ENCODE results near the gene TXK.
A peak's percentile ranks its signal among the peaks of the same experiment; 100 is the strongest.

TXK gene

GRCh38 chr4:48046059-48046458 is 88.0 kb downstream of the TXK start:
- peak; percentile 13 for DNase-seq

GRCh38 chr4:48044298-48044697 is 89.8 kb downstream of the TXK start:
- peak; percentile 61 for DNase-seq

GRCh38 chr4:48043504-48043903 is 90.5 kb downstream of the TXK start:
- DNase-seq = no peak

GRCh38 chr4:48042979-48043461 is 91.0 kb downstream of the TXK start:
- DNase-seq = no peak

- DNase-seq = no peak
Observed at GRCh38 chr4:48041535-48042137, 92.4 kb downstream of the TXK start.

GRCh38 chr4:48039561-48039960 is 94.5 kb downstream of the TXK start:
- no peak for DNase-seq

GRCh38 chr4:48038666-48039065 is 95.4 kb downstream of the TXK start:
- no peak for DNase-seq

GRCh38 chr4:48037117-48037462 is 97.0 kb downstream of the TXK start:
- DNase-seq = no peak

- no peak for DNase-seq
Observed at GRCh38 chr4:48035952-48036351, 98.1 kb downstream of the TXK start.

- DNase-seq = peak; percentile 70
Observed at GRCh38 chr4:48033825-48034413, 100.1 kb downstream of the TXK start.

- no peak for DNase-seq
Observed at GRCh38 chr4:48033412-48033811, 100.6 kb downstream of the TXK start.

GRCh38 chr4:48032721-48033120 is 101.3 kb downstream of the TXK start:
- DNase-seq = no peak

- no peak for DNase-seq
Observed at GRCh38 chr4:48031802-48032525, 102.1 kb downstream of the TXK start.

GRCh38 chr4:48030470-48030869 is 103.6 kb downstream of the TXK start:
- DNase-seq = no peak

GRCh38 chr4:48028696-48029095 is 105.4 kb downstream of the TXK start:
- DNase-seq = no peak

- DNase-seq = no peak
Observed at GRCh38 chr4:48027653-48028052, 106.4 kb downstream of the TXK start.

- DNase-seq = no peak
Observed at GRCh38 chr4:48025005-48025404, 109.0 kb downstream of the TXK start.

- no peak for DNase-seq
Observed at GRCh38 chr4:48024522-48024921, 109.5 kb downstream of the TXK start.

- DNase-seq = no peak
Observed at GRCh38 chr4:48022192-48022799, 111.8 kb downstream of the TXK start.

- DNase-seq = no peak
Observed at GRCh38 chr4:48021100-48021499, 113.0 kb downstream of the TXK start.

GRCh38 chr4:48018112-48018511 is 115.9 kb downstream of the TXK start:
- no peak for DNase-seq

- peak; percentile 24 for DNase-seq
Observed at GRCh38 chr4:48017108-48017571, 116.9 kb downstream of the TXK start.
